AG09319 (cell line): ENCODE data around the gene ABL2.

Experiments used
- DNase-seq: peaks from one replicate; pipeline ENCODE4 v3.0.0-alpha.2; 2010; ENCODE audit warnings: low read depth; ENCODE audit errors: extremely low read depth
- TF ChIP-seq, protein P1 (sequence below): IDR thresholded peaks from 2 replicates; pipeline ENCODE4 v1.5.1; 2011; ENCODE audit warnings: low read depth, mild to moderate bottlenecking, inconsistent platforms, low read length, moderate library complexity

The ABL2 gene

DNA sequence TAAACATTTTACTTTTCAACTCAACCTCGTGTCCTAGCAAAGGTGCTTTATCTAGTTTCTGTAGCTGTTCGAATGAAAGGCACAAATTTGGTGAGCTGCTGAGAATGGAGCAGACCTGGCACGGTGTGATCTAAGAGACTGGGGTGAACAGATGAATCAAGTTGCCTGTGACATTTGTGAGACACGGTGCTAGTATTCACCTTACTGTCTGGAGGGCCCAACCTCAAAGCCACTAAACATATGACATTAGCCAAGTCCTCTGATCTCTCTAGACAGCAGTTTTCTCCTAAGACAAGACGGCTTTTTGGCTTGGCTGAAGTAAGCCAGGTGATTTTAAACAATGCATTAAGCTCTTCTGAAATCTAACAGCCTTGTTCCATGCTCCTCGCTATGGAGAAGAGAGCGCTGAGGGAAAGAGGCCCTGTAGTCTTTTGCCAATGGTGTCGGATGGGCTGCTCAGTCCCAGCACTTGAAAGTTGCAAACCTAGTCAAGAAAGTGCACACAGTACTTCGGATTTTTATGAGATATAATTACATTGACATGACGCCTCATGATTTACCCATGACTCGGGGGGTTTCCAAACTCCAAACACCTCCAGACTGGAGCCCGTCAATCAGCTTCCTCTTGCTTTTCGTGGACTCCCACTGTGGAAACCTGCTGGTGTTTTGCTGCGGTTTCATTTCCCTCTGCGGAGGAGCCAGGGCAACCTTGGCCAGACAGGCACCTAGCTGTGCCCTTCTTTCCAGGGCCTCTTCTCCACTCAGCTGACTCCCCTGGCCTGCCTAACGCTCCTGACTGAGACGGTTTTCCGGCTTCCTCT is 148.4 kb downstream of the ABL2 start:
- DNase-seq = no peak
- TF ChIP-seq, protein P1, sequence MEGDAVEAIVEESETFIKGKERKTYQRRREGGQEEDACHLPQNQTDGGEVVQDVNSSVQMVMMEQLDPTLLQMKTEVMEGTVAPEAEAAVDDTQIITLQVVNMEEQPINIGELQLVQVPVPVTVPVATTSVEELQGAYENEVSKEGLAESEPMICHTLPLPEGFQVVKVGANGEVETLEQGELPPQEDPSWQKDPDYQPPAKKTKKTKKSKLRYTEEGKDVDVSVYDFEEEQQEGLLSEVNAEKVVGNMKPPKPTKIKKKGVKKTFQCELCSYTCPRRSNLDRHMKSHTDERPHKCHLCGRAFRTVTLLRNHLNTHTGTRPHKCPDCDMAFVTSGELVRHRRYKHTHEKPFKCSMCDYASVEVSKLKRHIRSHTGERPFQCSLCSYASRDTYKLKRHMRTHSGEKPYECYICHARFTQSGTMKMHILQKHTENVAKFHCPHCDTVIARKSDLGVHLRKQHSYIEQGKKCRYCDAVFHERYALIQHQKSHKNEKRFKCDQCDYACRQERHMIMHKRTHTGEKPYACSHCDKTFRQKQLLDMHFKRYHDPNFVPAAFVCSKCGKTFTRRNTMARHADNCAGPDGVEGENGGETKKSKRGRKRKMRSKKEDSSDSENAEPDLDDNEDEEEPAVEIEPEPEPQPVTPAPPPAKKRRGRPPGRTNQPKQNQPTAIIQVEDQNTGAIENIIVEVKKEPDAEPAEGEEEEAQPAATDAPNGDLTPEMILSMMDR = no peak

DNA sequence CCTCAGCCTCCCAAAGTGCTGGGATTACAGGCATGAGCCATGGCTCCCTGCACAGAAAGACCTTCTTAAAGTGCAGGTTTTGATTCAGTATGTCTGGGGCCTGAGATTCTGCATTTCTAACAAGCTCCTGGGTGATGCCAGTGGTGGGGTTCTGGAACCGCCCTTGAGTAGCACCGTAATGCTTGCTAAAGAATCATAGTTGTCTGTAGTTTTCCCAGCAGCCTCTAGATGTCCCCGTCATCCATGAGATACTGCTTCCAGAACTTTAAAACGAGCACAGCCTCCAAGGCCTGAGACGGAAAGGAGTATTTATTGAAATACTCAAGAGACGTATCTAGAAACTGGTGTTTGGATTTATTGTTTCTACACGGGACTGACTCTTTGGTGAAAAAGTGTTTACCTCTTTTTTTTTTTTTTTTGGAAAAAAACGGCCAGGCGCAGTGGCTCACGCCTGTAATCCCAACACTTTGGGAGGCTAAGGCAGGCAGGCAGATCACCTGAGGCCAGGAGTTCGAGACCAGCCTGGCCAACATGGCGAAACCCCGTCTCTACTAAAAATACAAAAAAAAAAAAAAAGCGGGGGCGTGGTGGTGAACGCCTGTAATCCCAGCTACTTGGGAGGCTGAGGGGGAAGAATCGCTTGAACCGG is 150.2 kb downstream of the ABL2 start:
- peak; percentile 46 for DNase-seq
- TF ChIP-seq, protein P1 = peak; percentile 76

DNA sequence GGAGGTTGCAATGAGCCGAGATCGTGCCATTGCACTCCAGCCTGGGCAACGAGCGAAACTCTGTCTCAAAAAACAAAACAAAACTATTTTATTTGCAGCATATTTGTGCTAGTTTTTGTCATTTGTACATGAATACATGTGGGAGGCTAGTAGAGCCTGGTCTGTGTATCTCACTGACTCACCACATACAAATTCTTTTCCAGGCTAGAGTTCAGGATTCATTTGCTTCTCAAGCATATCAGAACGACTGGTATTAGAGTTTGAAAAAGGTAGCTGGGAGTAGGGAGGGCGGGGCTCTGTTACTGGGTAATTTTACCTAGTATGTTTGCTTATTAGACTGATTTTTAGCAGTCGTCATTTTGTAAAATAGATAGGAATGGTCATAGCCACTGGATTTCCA is 152.1 kb downstream of the ABL2 start:
- DNase-seq = no peak
- TF ChIP-seq, protein P1 = no peak

DNA sequence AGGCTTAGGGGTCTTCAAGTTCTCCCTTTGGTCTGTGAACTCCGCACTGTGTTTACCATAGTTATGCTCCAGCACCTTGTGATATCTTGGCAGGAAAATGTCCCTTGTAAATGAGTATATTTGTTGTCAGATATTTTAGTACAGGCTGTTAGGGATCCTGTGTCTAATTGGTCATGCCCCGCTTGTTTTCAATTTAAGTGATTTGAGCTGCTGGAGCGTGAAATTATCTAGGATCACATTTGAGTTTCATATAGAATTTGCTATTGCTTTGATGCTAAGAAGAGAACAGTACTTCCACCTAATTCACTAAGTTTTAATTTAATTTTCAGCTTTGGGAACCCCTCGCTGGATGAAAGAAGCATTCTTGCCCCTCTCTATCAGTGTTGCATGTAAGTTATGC is 163.0 kb downstream of the ABL2 start:
- DNase-seq = no peak
- TF ChIP-seq, protein P1 = no peak

DNA sequence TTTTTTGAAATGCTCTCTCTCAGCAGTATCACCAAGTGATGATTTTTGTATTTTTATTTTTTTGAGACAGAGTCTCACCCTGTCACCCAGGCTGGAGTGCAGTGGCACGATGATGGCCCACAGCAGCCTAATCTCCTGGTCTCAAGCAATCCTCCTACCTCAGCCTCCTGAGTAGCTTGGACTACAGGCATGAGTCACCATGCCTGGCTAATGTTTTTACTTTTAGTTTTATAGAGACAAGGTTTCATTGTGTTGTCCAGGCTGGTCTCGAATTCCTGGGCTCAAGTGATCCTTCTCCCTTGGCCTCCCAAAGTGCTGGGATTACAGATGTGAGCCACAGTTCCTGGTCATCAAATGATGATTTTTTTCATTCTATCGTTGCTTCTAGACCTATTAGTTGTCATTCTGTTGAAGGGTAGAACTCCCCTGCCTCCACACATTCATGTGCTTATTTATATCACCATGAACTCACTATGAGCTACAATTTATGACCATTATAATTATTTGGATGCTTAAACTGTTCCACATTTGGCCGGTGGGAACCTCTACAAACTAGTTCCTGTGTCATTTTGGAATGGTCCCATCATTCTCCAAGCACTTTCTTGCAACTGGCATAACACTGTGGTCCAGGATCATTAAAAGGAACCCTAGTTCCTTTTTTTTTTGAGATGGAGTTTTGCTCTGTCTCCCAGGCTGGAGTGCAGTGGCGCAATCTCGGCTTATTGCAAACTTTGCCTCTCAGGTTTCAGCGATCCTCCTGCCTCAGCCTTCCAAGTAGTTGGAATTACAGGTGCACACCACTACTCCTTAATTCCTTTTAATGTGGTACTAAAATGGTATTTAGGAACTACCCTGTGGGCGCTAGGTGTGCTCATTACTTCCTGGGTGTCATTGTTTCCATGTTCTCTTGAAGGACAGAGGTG is 167.9 kb downstream of the ABL2 start:
- no peak for DNase-seq
- TF ChIP-seq, protein P1 = no peak

DNA sequence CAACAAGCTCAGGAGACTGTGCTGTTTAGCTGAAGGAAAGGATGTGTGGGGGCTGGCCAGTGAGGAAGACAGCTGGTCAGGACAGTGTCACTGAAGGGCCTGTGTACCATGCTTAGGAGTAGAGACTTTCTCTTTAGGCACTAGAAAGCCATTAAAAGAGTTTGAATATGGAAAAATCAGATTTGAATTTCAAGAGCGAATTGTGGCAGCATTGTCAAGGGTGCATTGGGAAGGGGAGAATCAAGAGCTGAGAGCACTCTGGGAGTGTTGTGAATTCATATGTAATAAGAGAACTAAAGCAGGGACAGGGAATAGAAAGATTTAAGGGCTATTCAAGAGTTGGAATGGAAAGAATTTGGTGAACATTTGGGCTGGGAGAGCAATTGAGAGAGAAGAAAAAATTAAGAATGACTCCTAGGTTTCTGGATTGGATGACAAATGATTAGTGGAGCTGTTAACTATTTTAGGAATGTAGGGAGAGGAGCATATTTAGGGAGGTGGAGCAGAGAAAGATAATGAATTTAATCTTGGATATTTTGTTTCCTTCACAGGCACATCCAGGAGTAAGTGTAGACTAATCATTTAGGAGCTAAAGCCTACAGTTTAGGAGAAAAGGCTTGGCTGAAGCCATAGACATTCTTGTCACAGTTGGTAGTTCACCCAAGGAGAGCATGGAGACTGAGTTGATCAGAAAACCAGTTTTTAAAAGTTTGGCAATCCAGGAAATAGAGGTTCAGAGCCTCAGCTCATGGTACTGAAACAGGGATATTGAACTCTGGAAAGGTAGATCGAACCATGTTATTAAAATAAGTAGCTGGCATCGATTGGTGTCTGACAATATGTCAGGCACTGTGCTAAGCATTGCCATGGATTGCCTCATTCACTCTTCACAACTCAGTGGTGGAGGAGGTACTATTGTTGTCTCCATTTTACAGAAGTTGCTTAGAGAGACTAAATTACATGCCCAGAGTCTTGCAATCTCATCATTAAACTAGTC is 170.7 kb downstream of the ABL2 start:
- TF ChIP-seq, protein P1 = no peak
- DNase-seq = no peak
